ENCODE results near the gene RNF10.
"Not testable (repeated sequence)": the region's sequence is repeated elsewhere in the genome, so short reads cannot be mapped to it uniquely, and the experiment has no call there.

Gene RNF10

GRCh38 chr12:120598674-120599463 is 64.7 kb downstream of the RNF10 start:
- H3K4me1 Mint-ChIP-seq = peaks cover 2% of the 10 kb centered on the region
- H3K27ac Mint-ChIP-seq = no peak overlapping the region
- H3K9me3 Mint-ChIP-seq = no peaks in the 10 kb centered on the region
- H3K4me3 Mint-ChIP-seq = no peak overlapping the region
- DNase-seq (ENCODE audit: low spot score in 2 of 2) (no peak), ATAC-seq (ENCODE audit: low read depth) (no peak)
- H3K27me3 Mint-ChIP-seq = peaks cover 10% of the 10 kb centered on the region
- H3K36me3 Mint-ChIP-seq = no peaks in the 10 kb centered on the region

GRCh38 chr12:120599672-120600552 is 65.8 kb downstream of the RNF10 start:
- H3K9me3 Mint-ChIP-seq = no peaks in the 10 kb centered on the region
- no peak for ATAC-seq (ENCODE audit: low read depth)
- no peak for DNase-seq (ENCODE audit: low spot score in 2 of 2)
- peaks cover 10% of the 10 kb centered on the region for H3K27me3 Mint-ChIP-seq
- H3K4me3 Mint-ChIP-seq = no peak overlapping the region
- no peak overlapping the region for H3K27ac Mint-ChIP-seq
- peaks cover 2% of the 10 kb centered on the region for H3K4me1 Mint-ChIP-seq
- H3K36me3 Mint-ChIP-seq = no peaks in the 10 kb centered on the region

- DNase-seq (ENCODE audit: low spot score in 2 of 2); H3K36me3 Mint-ChIP-seq; H3K4me1 Mint-ChIP-seq; H3K4me3 Mint-ChIP-seq; H3K9me3 Mint-ChIP-seq; H3K27me3 Mint-ChIP-seq; ATAC-seq (ENCODE audit: low read depth); H3K27ac Mint-ChIP-seq: not testable (repeated sequence)
Observed at GRCh38 chr12:120602416-120602815, 68.3 kb downstream of the RNF10 start.

- Mint-ChIP-seq H3K36me3 (no peaks in the 10 kb centered on the region), H3K9me3 (no peaks in the 10 kb centered on the region), H3K27me3 (peaks cover 8% of the 10 kb centered on the region), H3K4me3 (no peak overlapping the region), H3K27ac (no peak overlapping the region), H3K4me1 (no peaks in the 10 kb centered on the region)
- DNase-seq (ENCODE audit: low spot score in 2 of 2) (no peak), ATAC-seq (ENCODE audit: low read depth) (no peak)
Observed at GRCh38 chr12:120610560-120610959, 76.4 kb downstream of the RNF10 start.

- not testable (repeated sequence) for H3K27me3 Mint-ChIP-seq; H3K4me3 Mint-ChIP-seq; H3K9me3 Mint-ChIP-seq; H3K27ac Mint-ChIP-seq; H3K36me3 Mint-ChIP-seq; ATAC-seq (ENCODE audit: low read depth); DNase-seq (ENCODE audit: low spot score in 2 of 2); H3K4me1 Mint-ChIP-seq
Observed at GRCh38 chr12:120611534-120611933, 77.4 kb downstream of the RNF10 start.

- no peaks in the 10 kb centered on the region for H3K9me3 Mint-ChIP-seq
- ATAC-seq (ENCODE audit: low read depth) (no peak), DNase-seq (ENCODE audit: low spot score in 2 of 2) (no peak)
- no peaks in the 10 kb centered on the region for H3K36me3 Mint-ChIP-seq
- H3K27me3 Mint-ChIP-seq = peaks cover 11% of the 10 kb centered on the region
- H3K4me1 Mint-ChIP-seq = no peaks in the 10 kb centered on the region
- H3K27ac Mint-ChIP-seq = no peak overlapping the region
- no peak overlapping the region for H3K4me3 Mint-ChIP-seq
Observed at GRCh38 chr12:120614848-120615247, 80.7 kb downstream of the RNF10 start.

GRCh38 chr12:120617193-120617592 is 83.0 kb downstream of the RNF10 start:
- H3K27ac Mint-ChIP-seq; H3K4me3 Mint-ChIP-seq; DNase-seq (ENCODE audit: low spot score in 2 of 2); H3K9me3 Mint-ChIP-seq; ATAC-seq (ENCODE audit: low read depth); H3K4me1 Mint-ChIP-seq; H3K36me3 Mint-ChIP-seq: not testable (repeated sequence)
- H3K27me3 Mint-ChIP-seq = peaks cover 13% of the 10 kb centered on the region

GRCh38 chr12:120617767-120618166 is 83.6 kb downstream of the RNF10 start:
- peaks cover 13% of the 10 kb centered on the region for H3K27me3 Mint-ChIP-seq
- H3K4me3 Mint-ChIP-seq; H3K9me3 Mint-ChIP-seq; H3K36me3 Mint-ChIP-seq; H3K27ac Mint-ChIP-seq; DNase-seq (ENCODE audit: low spot score in 2 of 2); ATAC-seq (ENCODE audit: low read depth); H3K4me1 Mint-ChIP-seq: not testable (repeated sequence)

GRCh38 chr12:120618954-120619615 is 84.9 kb downstream of the RNF10 start:
- H3K4me3 Mint-ChIP-seq = no peak overlapping the region
- no peak for ATAC-seq (ENCODE audit: low read depth)
- no peaks in the 10 kb centered on the region for H3K4me1 Mint-ChIP-seq
- H3K27ac Mint-ChIP-seq = no peak overlapping the region
- no peaks in the 10 kb centered on the region for H3K9me3 Mint-ChIP-seq
- no peak for DNase-seq (ENCODE audit: low spot score in 2 of 2)
- peaks cover 17% of the 10 kb centered on the region for H3K27me3 Mint-ChIP-seq
- no peaks in the 10 kb centered on the region for H3K36me3 Mint-ChIP-seq

GRCh38 chr12:120620624-120621023 is 86.5 kb downstream of the RNF10 start:
- Mint-ChIP-seq H3K27ac (no peak overlapping the region), H3K27me3 (peaks cover 18% of the 10 kb centered on the region), H3K4me1 (no peaks in the 10 kb centered on the region), H3K4me3 (no peak overlapping the region), H3K36me3 (no peaks in the 10 kb centered on the region), H3K9me3 (no peaks in the 10 kb centered on the region)
- DNase-seq (ENCODE audit: low spot score in 2 of 2) = no peak
- no peak for ATAC-seq (ENCODE audit: low read depth)

- H3K4me3 Mint-ChIP-seq = peak overlapping the region; percentile 57
- H3K27ac Mint-ChIP-seq = no peak overlapping the region
- peaks cover 9% of the 10 kb centered on the region for H3K27me3 Mint-ChIP-seq
- ATAC-seq (ENCODE audit: low read depth) (peak; percentile 41), DNase-seq (ENCODE audit: low spot score in 2 of 2) (no peak)
- no peaks in the 10 kb centered on the region for H3K4me1 Mint-ChIP-seq
- no peaks in the 10 kb centered on the region for H3K9me3 Mint-ChIP-seq
- H3K36me3 Mint-ChIP-seq = no peaks in the 10 kb centered on the region
Observed at GRCh38 chr12:120625557-120626419, 91.6 kb downstream of the RNF10 start.

Data from memory B cell (primary cell).